Stimulated activated CD8-positive, alpha-beta memory T cell treated with anti-CD3 and anti-CD28 coated beads, Interleukin-7, amount 100 ng/mL, for 4 hours (primary cell): ENCODE results near the gene THSD4.
"Not testable (repeated sequence)": the region's sequence is repeated elsewhere in the genome, so short reads cannot be mapped to it uniquely, and the experiment has no call there.

Experiments used
- DNase-seq, 2 donors: peaks; one replicate each; pipeline ENCODE4 v3.0.0-alpha.2; 2020; ENCODE audit warnings: low read depth in 2 of 2

Gene THSD4

DNA sequence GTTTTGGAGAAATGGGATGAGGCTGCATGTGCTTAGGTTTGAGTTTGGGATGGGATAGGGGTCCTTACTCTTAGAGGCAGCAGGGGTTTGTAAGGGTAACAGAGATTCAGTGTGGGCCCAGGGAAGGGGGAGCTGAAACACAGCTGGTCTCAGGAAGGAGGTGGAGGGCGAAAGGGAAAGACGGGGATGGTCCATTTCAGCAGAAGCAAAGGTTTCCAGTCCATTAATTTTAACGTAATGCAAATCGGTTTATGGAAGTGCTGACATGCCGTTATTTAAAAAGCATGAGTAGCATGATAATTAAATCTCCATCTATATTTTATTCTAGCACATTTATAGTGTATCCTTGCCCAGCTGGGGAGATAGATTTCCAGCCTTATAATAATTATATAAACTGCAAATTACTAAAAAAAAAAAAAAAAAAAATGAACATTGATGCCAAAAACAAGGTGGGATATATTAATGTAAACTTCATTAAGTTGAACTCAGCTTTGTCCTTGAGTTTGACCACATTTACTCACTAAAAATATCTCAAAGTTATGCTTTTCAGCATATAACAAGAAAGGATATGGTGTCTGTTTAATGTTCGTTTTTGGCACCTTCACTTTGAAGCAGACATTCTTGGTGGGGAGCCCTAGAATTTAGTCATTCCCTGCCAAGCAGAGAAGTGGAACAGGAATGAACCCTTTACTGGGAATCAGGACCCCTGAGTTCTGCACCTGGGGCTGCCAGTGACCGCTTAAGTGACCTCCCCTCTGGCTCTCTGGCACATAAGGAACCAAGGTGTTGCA, 234.7 kb downstream of the THSD4 start:
- no peak for DNase-seq

DNA sequence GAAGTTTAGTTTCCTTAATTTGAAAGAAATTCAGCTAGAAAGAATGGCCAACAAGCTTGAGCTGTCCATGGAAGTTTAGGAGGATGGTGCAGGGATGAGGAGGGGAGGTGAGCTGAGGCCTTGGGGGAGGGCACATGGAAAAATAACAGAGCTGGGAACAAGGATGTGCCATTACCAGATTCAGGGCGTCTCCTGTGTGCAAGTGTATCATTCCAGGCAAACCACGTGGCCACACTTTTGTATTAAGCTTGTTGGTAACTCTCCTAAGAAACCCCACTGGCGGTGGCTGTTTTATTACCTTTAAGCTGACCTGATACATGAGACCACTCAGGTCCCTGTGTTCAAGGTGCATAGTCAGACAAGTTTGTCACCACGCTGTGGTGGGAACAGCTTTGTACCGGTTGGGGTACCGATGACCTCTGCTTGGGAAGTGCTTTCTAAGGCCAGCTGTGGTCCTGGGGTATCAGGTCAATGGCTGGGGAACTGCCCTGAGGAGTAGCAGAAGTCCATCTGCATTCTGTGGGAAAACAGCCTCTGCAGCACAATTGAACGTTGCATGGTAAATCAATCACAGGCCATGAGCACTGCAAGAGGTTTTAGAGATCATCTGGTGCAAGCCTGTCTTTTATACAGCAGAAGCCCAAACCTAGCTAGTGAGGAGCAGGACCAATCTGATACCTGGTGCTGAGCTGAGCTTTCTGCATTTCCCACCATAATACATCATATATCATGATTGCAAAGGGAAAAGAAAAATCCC, 235.5 kb downstream of the THSD4 start:
- no peak for DNase-seq

DNA sequence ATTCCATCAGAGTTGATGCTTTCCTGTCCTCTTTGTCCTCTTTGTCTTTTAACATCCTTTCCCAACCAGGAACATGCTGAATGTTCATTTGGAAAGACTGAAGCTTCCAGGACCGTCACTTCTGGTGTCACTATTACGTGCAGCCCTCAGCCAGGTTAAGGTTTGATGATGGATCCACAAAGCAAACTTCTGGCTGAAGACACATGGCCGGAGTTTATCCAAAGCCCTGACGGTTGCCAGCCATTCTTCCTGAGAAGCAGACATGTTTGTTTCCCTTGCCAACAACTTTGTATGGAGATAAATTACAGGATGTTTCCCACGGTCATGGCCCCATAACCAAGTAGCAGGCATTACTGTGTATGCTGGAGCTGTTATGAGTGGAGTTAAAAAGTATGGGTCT, 236.9 kb downstream of the THSD4 start:
- no peak for DNase-seq

DNA sequence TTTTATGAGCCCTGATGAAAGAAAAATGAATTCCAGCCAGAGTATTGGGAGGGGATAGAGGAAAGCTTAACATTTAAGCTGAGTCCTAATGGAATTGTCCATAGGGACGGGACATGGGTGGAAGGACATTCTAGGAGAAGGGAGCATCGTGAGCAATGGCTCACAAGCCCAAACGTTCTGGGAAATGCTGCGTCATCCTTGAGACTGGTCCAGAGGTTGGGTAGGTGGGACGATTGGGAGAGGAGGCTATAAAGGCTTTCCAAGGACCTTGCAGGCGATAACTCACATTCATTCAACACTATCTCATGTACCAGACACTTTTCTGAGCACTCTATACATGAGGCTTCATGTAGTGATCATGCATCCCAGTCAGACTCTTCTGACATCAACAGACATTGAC, 237.5 kb downstream of the THSD4 start:
- DNase-seq = no peak

DNA sequence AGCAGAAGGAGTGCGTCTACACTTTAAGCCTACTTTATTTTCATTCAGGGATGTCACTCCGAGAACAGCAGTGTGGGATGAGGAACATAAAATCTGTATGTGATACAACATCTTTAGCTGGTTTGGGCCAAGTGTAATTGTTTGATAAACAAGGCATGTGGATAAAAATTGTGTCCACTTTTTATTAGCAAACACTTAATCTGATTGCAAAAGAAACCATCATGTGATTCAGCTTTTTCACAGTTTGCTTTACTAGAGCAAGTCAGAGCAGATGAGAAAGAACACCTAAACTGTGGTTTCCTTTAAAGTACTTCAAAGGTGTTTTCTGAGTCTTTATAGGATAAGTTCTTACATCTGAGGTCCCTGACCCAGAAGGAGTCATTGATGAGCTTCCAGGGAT, 237.9 kb downstream of the THSD4 start:
- no peak for DNase-seq

DNA sequence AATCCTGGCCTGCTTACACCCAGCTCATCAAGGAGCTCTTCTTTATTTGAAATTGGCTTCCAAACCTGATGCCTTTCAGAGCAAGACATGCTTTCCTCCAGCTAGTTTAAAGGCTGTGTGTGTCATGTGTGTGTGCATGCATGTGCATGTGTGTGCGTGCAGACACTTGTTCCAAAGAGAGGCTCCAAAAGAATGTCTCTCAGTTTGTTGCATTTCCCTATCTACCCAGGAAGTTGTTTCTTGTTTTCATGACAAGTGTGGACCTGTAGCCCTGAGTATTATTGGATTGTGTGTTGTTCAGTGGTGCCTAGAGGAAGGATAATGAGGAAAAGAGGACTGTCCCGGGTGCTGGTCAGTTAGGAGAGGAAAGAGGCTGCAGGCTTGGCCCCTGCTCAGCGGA, 240.0 kb downstream of the THSD4 start:
- DNase-seq = no peak

DNA sequence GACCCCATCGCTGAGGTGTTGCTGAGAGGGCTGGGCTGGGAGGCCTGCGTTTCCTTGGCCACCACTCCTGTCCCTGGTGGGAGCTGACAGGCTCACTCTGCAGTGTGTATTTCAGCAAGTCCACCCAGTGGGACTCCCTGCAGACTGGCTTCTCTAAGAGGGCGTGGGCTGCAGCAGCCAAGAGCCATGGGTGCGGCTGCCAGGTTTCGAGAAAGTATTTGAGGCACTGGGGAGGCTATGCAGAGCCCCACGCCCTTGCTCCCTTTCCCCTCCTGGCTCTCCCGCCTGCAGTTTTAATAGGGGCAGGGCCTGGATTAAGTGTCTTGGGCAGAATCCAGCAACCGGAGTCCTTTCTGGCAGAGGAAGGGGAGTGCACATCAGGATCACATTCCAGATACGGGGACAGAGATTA, 242.1 kb downstream of the THSD4 start:
- no peak for DNase-seq

DNA sequence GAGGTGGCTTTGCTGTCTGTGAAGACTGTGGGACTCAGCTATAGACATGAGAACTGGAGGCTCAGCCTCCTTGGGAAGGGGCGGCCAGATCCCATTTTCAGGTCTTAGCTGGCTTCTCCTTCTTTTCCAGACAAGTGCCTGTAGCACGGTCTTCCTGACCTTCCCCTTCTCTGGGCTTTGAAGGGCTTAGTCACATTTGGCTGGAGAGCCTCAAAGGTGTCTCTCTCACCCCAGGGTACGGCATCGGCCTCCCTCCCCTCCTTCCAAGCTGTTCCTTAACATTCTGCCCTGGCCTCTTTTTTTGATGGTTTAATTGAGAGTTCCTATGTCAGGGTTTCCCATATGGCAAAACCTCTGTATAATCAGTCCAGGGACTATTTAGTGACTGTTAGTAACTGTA, 242.7 kb downstream of the THSD4 start:
- no peak for DNase-seq

DNA sequence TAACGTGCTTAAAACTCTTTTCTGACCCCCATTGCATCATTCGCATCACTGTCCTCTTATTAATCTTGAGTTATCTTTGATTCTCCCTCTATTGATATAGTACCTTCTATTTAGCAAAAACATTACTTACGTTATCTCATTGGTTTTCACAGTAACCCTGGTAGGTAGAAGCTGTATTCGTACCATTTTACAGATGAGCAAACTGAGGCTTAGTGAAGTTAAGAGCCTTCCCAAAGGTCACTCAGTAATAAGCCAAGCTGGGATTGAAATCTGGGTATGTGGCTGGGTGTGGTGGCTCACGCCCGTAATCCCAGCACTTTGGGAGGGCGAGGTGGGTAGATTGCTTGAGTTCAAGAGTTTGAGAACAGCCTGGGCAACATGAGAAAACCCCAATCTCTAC, 244.0 kb downstream of the THSD4 start:
- DNase-seq = no peak

DNA sequence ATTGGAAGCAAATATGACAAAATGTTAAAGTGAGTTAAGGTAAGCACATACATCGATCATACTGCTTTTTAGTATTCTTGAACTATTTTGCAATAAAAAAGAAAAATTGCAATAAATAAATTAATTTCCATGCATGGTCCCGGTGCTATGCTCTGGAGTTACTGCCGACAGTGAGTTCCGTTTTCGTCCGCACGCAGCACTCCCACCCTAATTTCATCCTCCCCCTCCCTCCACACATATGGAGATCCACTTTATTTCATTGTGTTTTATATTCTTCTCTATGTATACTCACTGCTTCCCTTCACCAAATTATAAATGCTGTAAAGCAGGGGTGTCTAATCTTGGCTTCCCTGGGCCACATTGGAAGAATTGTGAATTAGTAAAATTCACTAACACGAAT, 247.3 kb downstream of the THSD4 start:
- DNase-seq = no peak

DNA sequence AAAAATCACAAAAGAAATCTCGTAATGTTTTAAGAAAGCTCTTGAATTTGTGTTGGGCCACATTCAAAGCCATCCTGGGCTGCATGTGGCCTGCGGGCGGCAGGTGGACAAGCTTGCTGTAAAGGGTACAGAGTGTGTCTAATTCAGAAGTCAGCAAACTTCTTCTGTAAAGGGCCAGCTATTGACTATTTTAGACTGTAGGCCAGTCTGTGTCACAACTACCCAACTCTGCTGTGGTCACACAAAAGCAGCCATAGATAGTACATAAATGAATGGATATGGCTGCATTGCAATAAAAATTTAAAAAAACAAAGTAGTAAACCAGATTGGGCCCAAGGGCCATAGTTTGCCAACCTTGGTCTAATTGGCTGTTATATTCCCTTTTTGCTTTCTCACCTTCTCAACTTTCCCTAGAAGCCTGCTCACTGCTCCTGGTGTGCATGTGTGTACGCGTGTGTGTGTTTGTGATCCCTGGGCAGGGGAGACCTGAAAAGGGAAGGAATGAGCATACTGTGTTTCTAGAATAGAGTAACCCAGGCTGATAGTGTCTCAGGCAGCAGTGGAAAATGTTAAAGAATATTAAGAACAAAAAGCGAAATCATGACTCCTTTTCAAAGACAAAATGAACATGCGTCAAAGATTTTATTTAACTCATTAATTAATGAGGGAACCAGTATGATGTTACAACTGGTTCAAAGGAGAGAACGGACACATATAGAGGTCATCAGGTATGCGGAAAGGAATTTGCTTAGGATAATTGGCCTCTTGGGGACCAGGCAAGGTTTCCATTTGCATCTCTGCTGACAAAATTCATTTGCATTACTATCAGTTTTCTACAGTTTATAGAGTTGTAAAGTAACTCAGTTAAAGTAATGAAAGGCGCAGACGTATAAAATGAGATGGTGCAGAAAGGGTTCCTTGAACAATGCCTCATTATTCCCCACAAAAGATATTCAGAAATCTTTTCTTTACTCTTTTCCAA, 248.0 kb downstream of the THSD4 start:
- DNase-seq = no peak

DNA sequence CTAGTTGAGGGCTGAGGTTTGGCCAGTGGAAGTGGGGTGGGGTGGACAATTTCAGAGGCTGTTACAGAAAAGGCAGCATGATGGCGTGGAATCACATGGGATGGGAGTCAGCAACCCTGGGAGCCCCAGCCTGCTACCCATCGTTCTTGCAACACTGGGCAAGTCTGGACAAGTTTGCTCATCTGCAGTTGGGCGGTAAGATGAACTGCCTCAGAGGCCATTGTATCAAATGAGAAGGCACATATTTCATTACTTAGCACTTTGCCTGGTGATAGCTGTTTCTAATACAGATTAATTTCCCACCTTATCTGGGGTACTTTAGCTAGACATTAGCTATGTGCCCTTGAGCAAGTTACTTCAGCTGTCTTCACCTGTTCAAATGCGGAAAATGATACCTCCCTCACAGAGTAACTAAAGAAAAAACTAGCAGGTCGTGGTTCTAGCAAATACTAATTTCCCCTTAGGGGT, 248.9 kb downstream of the THSD4 start:
- DNase-seq = no peak

DNA sequence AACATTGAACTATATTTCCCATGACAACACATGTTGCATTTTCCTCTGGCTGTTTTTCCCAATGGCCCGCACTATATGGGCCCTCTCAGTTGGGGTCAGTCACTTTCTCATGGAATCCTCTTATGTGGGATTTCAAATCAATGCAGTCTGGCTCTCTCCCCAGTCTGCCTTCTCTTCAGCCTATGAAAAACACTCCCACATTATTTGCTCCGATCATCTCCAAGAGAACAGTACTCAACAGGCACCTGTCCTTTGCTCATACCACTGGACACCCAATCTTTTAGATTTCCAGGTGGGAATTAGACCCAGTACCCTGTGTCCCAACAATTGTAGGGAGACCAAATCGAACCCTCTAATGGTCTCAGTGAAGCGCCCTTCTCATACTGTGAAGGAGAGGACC, 251.3 kb downstream of the THSD4 start:
- DNase-seq = no peak

DNA sequence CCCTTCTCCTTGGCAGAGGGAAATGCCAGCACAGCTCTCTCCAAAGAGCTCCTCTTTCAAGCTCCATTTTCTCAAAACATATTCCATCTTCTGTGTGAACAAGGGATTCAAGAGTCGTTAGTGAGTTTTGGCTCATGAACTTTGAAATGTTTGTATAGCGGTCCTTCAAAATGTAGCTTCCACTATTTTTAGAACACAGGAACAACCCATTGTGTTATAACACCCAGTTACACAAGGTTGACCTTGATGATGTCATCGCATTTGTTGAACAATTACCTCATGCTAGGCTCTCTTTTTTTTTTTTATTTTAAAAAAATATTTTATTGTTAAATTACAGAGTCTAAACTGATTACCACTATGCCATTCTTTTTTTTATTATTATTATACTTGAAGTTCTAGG, 251.7 kb downstream of the THSD4 start:
- no peak for DNase-seq

DNA sequence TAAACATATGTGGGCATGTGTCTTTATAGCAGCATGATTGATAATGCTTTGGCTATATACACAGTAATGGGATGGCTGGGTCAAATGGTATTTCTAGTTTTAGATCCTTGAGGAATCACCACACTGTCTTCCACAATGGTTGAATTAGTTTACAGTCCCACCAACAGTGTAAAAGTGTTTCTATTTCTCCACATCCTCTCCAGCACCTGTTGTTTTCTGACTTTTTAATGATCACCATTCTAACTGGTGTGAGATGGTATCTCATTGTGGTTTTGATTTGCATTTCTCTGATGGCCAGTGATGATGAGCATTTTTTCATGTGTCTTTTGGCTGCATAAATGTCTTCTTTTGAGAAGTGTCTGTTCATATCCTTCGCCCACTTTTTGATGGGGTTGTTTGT, 252.5 kb downstream of the THSD4 start:
- DNase-seq = not testable (repeated sequence)

DNA sequence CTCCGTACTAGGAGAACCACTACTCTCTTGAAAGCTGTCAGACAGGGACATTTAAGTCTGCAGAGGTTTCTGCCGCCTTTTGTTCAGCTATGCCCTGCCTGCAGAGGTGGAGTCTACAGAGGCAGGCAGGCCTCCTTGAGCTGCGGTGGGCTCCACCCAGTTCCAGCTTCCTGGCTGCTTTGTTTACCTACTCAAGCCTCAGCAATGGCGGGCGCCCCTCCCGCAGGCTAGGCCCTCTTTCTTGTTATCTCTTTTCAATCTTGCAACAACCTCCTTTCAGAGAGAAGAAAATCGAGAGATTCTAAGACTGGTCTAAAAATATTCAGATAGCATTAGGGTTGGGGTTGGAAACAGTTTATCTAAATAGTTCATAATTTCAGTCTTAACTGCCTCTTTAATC, 257.5 kb downstream of the THSD4 start:
- not testable (repeated sequence) for DNase-seq

DNA sequence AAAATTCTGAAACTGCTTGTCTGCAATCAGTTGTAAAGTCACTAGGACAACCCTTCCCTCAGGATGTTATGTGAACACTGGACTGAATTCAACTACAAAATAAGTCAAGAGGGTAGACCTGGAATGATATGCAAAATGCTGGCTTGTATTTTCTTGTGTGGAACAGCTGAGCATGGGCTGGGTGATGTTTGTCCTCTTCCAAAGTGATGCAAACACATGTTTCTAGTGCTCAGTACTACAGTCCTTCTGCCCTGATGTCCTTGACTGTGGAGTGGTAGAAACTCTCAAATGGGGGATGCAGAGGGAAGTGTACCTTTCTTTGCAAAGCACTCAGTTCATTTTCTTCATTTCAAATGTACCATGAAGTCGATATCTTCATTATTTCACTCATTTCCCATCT, 258.6 kb downstream of the THSD4 start:
- DNase-seq = no peak

DNA sequence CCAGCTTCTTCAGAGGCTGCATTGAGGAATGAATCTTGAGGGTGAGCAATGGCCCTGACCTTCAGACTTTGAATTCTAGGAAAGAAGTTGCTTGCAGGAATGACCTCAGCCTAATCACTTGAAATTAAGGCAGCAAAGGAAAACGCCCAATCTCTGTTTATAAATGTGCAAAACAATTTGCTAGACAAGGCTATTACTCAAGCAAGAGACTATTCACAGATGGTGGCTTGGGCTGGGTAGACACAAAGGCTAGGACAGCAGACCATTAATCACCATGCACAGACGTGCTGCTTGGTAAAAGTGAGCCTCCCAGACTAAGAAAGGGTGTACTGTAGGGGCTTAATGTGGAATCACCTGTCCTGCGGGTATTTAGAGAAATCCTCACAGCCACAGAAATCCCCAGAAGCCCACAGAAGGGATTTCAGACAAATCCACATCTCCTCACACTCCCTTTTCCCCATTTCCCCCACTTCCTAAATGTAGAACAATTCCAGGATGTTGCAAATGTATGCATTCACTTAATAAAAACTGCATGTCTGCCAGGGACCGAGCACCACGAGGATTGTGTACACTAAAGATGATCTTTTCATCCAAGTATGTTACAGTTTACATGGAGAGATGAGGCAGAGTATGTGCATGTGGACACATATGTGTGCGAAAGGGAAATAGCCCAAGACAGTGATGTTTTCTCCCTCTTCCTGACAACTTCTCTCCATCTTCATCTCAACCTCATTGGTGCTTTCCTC, 259.5 kb downstream of the THSD4 start:
- DNase-seq = no peak

DNA sequence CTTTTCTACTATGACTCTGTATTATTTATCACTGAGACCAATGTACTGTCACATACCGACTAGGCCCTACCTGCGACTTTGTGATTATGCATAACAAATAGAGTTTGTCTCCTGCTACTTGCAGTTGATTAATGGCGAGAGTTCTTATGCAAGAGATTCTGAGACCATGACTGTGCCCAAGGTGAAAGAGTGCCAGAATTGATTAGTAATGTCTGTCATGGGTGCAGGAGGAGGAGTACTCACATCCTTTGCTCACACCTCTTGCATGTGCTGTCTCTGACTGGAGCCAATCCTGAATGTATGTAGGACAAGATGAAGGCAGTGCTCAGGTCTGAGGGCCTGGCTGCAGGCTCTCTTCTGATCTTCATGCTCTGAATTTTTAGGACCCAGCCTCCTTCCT, 260.7 kb downstream of the THSD4 start:
- no peak for DNase-seq

DNA sequence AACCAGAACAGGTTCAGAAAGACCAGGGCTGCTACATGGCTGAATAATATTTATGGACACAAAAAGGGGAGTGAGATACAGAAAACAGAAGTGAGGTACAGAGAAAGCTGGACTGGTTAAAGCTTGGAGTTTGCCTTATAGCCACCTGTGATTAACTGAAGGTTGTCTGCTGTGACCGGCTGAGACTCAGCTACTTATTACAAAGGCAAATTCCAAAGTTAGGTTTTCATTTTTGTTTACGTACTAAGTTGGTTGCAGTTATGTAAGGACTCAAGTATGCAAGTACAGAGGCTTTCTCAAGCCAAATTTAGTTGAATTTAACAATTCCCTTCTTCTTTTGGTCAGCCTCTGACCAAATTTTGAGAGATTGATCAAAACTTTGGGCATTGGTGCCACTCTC, 264.6 kb downstream of the THSD4 start:
- DNase-seq = no peak

DNA sequence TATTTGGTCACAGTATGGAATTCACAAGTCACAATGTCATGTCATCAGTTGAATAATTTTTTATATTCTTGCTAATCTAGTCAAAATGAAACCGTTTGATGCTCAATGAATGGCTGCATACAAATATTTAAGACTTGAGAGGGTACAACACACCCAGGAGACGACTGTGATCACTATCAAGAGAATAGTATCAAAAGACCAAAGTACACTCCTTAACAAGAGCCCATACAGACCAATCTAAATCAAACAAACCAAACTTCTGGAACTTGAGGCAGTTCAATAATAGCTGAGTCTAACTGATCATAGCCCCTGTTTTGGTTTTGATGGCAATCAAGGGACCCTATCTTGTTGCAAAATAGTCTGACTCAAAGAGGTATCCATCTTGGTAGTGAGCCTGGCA, 265.1 kb downstream of the THSD4 start:
- DNase-seq = no peak
